SK-N-SH (cell line): ENCODE measurements around the gene TANC1. TPM values are rescaled to one million over a fixed set of nuclear protein-coding genes. Genes with fewer than 3 reads are reported as not detected.
A peak's percentile ranks its signal among the peaks of the same experiment; 100 is the strongest.

Experiments
- CTCF ChIA-PET: fragments of 300-600, 350-600 bp; formaldehyde crosslinking; extraction: SDS; loops from one replicate; lab custom pipeline; 2021; lab: Yijun Ruan, JAX
- POLR2A ChIA-PET: fragments of 350-600 bp; sonication (Branson Sonifier 250); formaldehyde crosslinking; extraction: SDS; loops from one replicate; lab custom pipeline; 2020; ENCODE audit warnings: antibody characterized with exemption, inconsistent platforms; lab: Yijun Ruan, JAX
- DNase-seq: peaks from one replicate; pipeline ENCODE4 v3.0.0; 2012
- H2AFZ ChIP-seq: fragments of 200-600 bp; sonication (generic); 2 replicates; pipeline ENCODE4 v1.8.1; 2016; ENCODE audit warnings: antibody characterized with exemption, mild to moderate bottlenecking, low read depth
- H3F3A ChIP-seq: fragments of 200-600 bp; sonication (generic); replicated peaks from 2 replicates; pipeline ENCODE3; 2016; ENCODE audit warnings: antibody characterized with exemption, mild to moderate bottlenecking; ENCODE audit not compliant: insufficient read depth
- H3K27ac ChIP-seq, 2 experiments: fragments of 200-500 bp in 1 of 2; fragments of 200-600 bp in 1 of 2; sonication (Bioruptor generic) in 1 of 2; sonication (generic), shearing (Covaris generic) in 1 of 2; 2 replicates each; pipeline versions ENCODE4 v1.5.1 to v1.6.1; 2014 to 2016; ENCODE audit warnings: low read depth in 2 of 2, inconsistent platforms in 1 of 2, low read length in 1 of 2, mild to moderate bottlenecking in 1 of 2, mixed read lengths in 1 of 2
- H3K27me3 ChIP-seq: fragments of 200-600 bp; sonication (generic), shearing (Covaris generic); 2 replicates; pipeline ENCODE4 v1.6.1; 2016; ENCODE audit warnings: mixed run types; ENCODE audit not compliant: insufficient read depth
- H3K36me3 ChIP-seq, 2 experiments: fragments of 200-500 bp in 1 of 2; fragments of 200-600 bp in 1 of 2; sonication (Bioruptor generic) in 1 of 2; sonication (generic) in 1 of 2; replicated peaks in 1 of 2; 2 replicates each; pipeline versions ENCODE3 to v1.5.1; 2014 to 2016; ENCODE audit warnings: low read length in 1 of 2, mild to moderate bottlenecking in 1 of 2; ENCODE audit not compliant: insufficient read depth in 2 of 2, control insufficient read depth in 1 of 2
- H3K4me1 ChIP-seq, 2 experiments: fragments of 200-500 bp in 1 of 2; fragments of 200-600 bp in 1 of 2; sonication (Bioruptor generic) in 1 of 2; sonication (generic), shearing (Covaris generic) in 1 of 2; 2 replicates each; pipeline versions ENCODE4 v1.5.1 to v1.6.1; 2014 to 2016; ENCODE audit warnings: low read depth in 1 of 2, low read length in 1 of 2, mixed run types in 1 of 2; ENCODE audit not compliant: insufficient read depth in 2 of 2, control insufficient read depth in 1 of 2
- H3K4me2 ChIP-seq: fragments of 200-600 bp; sonication (generic), shearing (Covaris generic); 2 replicates; pipeline ENCODE4 v1.6.1; 2017; ENCODE audit warnings: mixed run types
- H3K4me3 ChIP-seq, 2 experiments: fragments of 200-500 bp in 1 of 2; fragments of 200-600 bp in 1 of 2; sonication (Bioruptor generic) in 1 of 2; sonication (generic), shearing (Covaris generic) in 1 of 2; 2 replicates each; pipeline versions ENCODE4 v1.5.1 to v1.8.1; 2014 to 2016; ENCODE audit warnings: low read depth in 2 of 2, inconsistent platforms in 1 of 2, low read length in 1 of 2, mild to moderate bottlenecking in 1 of 2, mixed read lengths in 1 of 2, moderate library complexity in 1 of 2
- H3K79me2 ChIP-seq: fragments of 200-600 bp; sonication (generic); 2 replicates; pipeline ENCODE4 v1.8.1; 2017; ENCODE audit warnings: mild to moderate bottlenecking; ENCODE audit not compliant: insufficient read depth
- H3K9ac ChIP-seq: fragments of 200-600 bp; sonication (generic); 2 replicates; pipeline ENCODE4 v1.6.1; 2017; ENCODE audit warnings: mixed run types
- H3K9me2 ChIP-seq: fragments of 200-600 bp; sonication (generic); 2 replicates; pipeline ENCODE4 v1.6.1; 2017; ENCODE audit warnings: mixed run types
- H3K9me3 ChIP-seq: fragments of 200-600 bp; sonication (generic); 2 replicates; pipeline ENCODE4 v1.6.1; 2017; ENCODE audit warnings: mixed run types, mild to moderate bottlenecking, moderate library complexity
- H4K20me1 ChIP-seq: fragments of 200-600 bp; sonication (generic); 2 replicates; pipeline ENCODE4 v1.6.1; 2017; ENCODE audit warnings: mild to moderate bottlenecking, mixed run types; ENCODE audit not compliant: insufficient read depth
- CHD2 ChIP-seq: fragments of 150-350 bp; IDR thresholded peaks from 2 replicates; pipeline ENCODE4 v1.6.1; 2018; ENCODE audit warnings: low read length; ENCODE audit not compliant: partially characterized antibody
- CTCF ChIP-seq: fragments of 200-600 bp; sonication (generic); IDR thresholded peaks from 2 replicates; pipeline ENCODE4 v1.6.1; 2017; ENCODE audit warnings: antibody characterized with exemption, mild to moderate bottlenecking, moderate library complexity
- ELF1 ChIP-seq: IDR thresholded peaks from 2 replicates; pipeline ENCODE4 v1.4.0; 2012
- EP300 ChIP-seq, 2 experiments: IDR thresholded peaks; 2 replicates each; pipeline versions ENCODE4 v1.4.0 to v1.6.1; 2012; ENCODE audit warnings: borderline replicate concordance in 1 of 2, low read depth in 1 of 2, low read length in 1 of 2
- FOSL2 ChIP-seq: IDR thresholded peaks from 2 replicates; pipeline ENCODE4 v1.4.0; 2012; ENCODE audit warnings: low read depth, mild to moderate bottlenecking, moderate library complexity, borderline replicate concordance
- FOXJ3 ChIP-seq: sonication (generic); formaldehyde crosslinking; IDR thresholded peaks from 2 replicates; pipeline ENCODE4 v1.5.1; 2020; ENCODE audit warnings: mild to moderate bottlenecking, missing genetic modification reagents
- IRF3 ChIP-seq: fragments of 150-350 bp; IDR thresholded peaks from 2 replicates; pipeline ENCODE4 v1.6.1; 2016; ENCODE audit warnings: mild to moderate bottlenecking, low read depth, low read length
- JUND ChIP-seq: IDR thresholded peaks from 2 replicates; pipeline ENCODE4 v1.4.0; 2012
- MEF2A ChIP-seq: IDR thresholded peaks from 2 replicates; pipeline ENCODE4 v1.4.0; 2012; ENCODE audit warnings: low read depth, borderline replicate concordance
- PBX3 ChIP-seq: IDR thresholded peaks from 2 replicates; pipeline ENCODE4; 2012
- POLR2AphosphoS5 ChIP-seq: IDR thresholded peaks from 2 replicates; pipeline ENCODE4 v1.6.1; 2012; ENCODE audit warnings: low read depth, low read length
- RAD21 ChIP-seq: IDR thresholded peaks from 2 replicates; pipeline ENCODE4 v1.6.1; 2012; ENCODE audit warnings: mild to moderate bottlenecking, low read length
- RCOR1 ChIP-seq: fragments of 150-350 bp; IDR thresholded peaks from 2 replicates; pipeline ENCODE4 v1.6.1; 2017; ENCODE audit warnings: antibody characterized with exemption, low read length
- REST ChIP-seq: IDR thresholded peaks from 2 replicates; pipeline ENCODE4 v1.6.1; 2012; ENCODE audit warnings: mild to moderate bottlenecking, low read depth, low read length, moderate library complexity
- RXRA ChIP-seq: IDR thresholded peaks from 2 replicates; pipeline ENCODE4 v1.4.0; 2012; ENCODE audit warnings: low read depth, mild to moderate bottlenecking, borderline replicate concordance
- SIN3A ChIP-seq: IDR thresholded peaks from 2 replicates; pipeline ENCODE4 v1.6.1; 2012; ENCODE audit warnings: low read depth, mild to moderate bottlenecking, low read length, moderate library complexity, borderline replicate concordance
- SMC3 ChIP-seq: IDR thresholded peaks from 2 replicates; pipeline ENCODE4 v1.6.1; 2012; ENCODE audit warnings: low read depth, low read length, improper control_type of control experiment
- TCF12 ChIP-seq: IDR thresholded peaks from 2 replicates; pipeline ENCODE4 v1.4.0; 2012
- YY1 ChIP-seq: IDR thresholded peaks from 2 replicates; pipeline ENCODE4 v1.4.0; 2012; ENCODE audit warnings: low read depth, mild to moderate bottlenecking
- ZBTB33 ChIP-seq: IDR thresholded peaks from 2 replicates; pipeline ENCODE4 v1.4.0; 2012; ENCODE audit warnings: low read depth, borderline replicate concordance
- WGBS: methylation state at CpG from one replicate; pipeline ENCODE4 v1.1.6; 2017; ENCODE audit warnings: low lambda C conversion rate; 5-methylcytosine and 5-hydroxymethylcytosine counted together
- polyA plus RNA-seq, 3 experiments: library from polyadenylated mRNA; depleted of rRNA; stranded (reverse); fragments of >200 nt; gene quantifications; 2 replicates each; pipeline ENCODE4 v1.2.3, GENCODE V29; 2012
- TF ChIP-seq, protein P1 (sequence below): IDR thresholded peaks from 2 replicates; pipeline ENCODE4 v1.4.0; 2012; ENCODE audit warnings: low read depth
- TF ChIP-seq, protein P2 (sequence below): IDR thresholded peaks from 2 replicates; pipeline ENCODE4 v1.4.0; 2012; ENCODE audit warnings: low read depth, borderline replicate concordance

Gene TANC1
- polyA plus RNA-seq, 1 of the 3 experiments (the other 2 are of a cell fraction) = 19.2 TPM

- H4K20me1 ChIP-seq = no peaks in the 10 kb centered on the region
- no peak for DNase-seq
- no peak overlapping the region for H3K4me3 ChIP-seq
- no peaks in the 10 kb centered on the region for H3K27me3 ChIP-seq
- no peaks in the 10 kb centered on the region for H3K9me2 ChIP-seq
- 70% methylated on average over 8 of the region's 8 CpGs for WGBS
- H3K9ac ChIP-seq = no peak overlapping the region
- no peak overlapping the region for H3K4me2 ChIP-seq
- peaks cover 15% of the 10 kb centered on the region for H3F3A ChIP-seq
- POLR2A ChIA-PET = interaction anchor here (1.4 to 1.9 kb wide), 2 partner anchors 151 to 592 kb away, joined by 3 to 8 read pairs; partner anchors contain the start of genes MARCHF7 and TANC1
- H2AFZ ChIP-seq = no peak overlapping the region
- peak overlapping the region; percentile 41 to 68 for H3K27ac ChIP-seq
- H3K9me3 ChIP-seq = no peaks in the 10 kb centered on the region
- H3K79me2 ChIP-seq = peaks cover 40% of the 10 kb centered on the region
- H3K4me1 ChIP-seq = peaks cover 16 to 35% of the 10 kb centered on the region in 2 experiments; a peak in 3 of 4 replicates
- CTCF ChIA-PET = interaction anchor here (0.7 to 4.2 kb wide), 30 partner anchors 10 to 592 kb away, joined by 3 to 39 read pairs (median 6); partner anchors contain the start of gene TANC1
- no peaks in the 10 kb centered on the region for H3K36me3 ChIP-seq
- TF ChIP-seq EP300 (IDR thresholded peaks at IDR 0.05; ENCODE audit: borderline replicate concordance in 1 of 2, low read depth in 1 of 2, low read length in 1 of 2) = peak in 1 of 2 experiments; percentile 68; a peak in 1 of 4 replicates
- peak; percentile 65; the same call in 1 of the 2 replicates for TF ChIP-seq RCOR1
- TF ChIP-seq POLR2AphosphoS5 = no peak
- TF ChIP-seq SMC3 = no peak
- TF ChIP-seq FOSL2 = no peak
- TF ChIP-seq, protein P1, sequence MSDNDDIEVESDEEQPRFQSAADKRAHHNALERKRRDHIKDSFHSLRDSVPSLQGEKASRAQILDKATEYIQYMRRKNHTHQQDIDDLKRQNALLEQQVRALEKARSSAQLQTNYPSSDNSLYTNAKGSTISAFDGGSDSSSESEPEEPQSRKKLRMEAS = no peak
- TF ChIP-seq JUND = no peak
- no peak for TF ChIP-seq IRF3
- TF ChIP-seq YY1 = no peak
- TF ChIP-seq RAD21 = peak; percentile 9; the same call in 1 of the 2 replicates
- no peak for TF ChIP-seq FOXJ3
- TF ChIP-seq SIN3A = no peak
- no peak for TF ChIP-seq CTCF
- no peak for TF ChIP-seq ELF1
- TF ChIP-seq, protein P2, sequence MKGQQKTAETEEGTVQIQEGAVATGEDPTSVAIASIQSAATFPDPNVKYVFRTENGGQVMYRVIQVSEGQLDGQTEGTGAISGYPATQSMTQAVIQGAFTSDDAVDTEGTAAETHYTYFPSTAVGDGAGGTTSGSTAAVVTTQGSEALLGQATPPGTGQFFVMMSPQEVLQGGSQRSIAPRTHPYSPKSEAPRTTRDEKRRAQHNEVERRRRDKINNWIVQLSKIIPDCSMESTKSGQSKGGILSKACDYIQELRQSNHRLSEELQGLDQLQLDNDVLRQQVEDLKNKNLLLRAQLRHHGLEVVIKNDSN = no peak
- no peak for TF ChIP-seq CHD2
- TF ChIP-seq PBX3 = no peak
- TF ChIP-seq REST = no peak
- TF ChIP-seq RXRA = no peak
- no peak for TF ChIP-seq TCF12
- TF ChIP-seq MEF2A = no peak
- no peak for TF ChIP-seq ZBTB33
These were observed 151.3 kb downstream of the TANC1 start for GRCh38 chr2:159119652-159120257.
